Activated CD8-positive, alpha-beta memory T cell treated with anti-CD3 and anti-CD28 coated beads, Interleukin-2, amount 50 U/mL, for 4 hours (primary cell): ENCODE measurements around the gene TH.

Source experiments
- DNase-seq: peaks from one replicate; pipeline ENCODE4 v3.0.0-alpha.2; 2020

Gene TH

DNA sequence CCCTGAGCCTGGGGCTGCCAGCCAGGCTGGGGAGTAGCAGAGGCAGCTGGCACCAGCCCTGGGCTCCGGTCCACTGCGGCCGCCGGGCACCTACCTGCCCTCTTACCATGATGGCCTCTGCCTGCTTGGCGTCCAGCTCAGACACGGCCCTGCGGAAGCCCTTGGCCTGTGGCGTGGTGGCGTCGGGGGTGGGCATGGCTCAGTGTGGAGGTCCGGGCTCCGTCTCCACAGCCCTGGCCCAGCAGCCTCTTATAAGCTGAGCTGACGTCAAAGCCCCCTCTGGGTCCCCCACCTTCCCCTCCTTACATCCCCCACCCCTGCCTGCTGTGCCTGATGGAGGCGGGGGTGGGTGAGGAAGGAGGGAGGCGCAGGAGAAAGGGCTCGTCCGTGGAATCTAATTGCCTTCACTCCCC is at the start of gene TH:
Gene TH (minus strand): TSS at position 225 of the 413 bp plus-strand sequence. CDS start 29 bp downstream, at position 196.
- DNase-seq: no peak

DNA sequence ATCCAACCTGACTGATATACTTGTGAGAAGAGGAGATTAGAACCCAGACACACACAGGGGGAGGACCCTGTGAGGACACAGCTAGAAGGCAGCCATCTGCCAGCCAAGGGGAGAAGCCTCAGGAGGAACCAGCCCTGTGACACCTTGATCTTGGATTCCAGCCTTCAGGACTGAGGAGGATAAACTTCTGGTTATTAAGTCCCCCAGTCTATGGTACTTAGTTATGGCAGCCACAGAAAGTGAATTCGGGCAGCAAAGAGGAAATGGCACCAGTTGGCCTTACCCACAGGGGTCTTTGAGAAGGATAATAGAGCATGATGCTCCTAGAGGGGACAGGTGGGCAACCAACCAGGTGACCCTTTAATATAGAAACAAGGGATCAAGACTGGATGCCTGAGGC is 49.4 kb upstream of the TH start:
- no peak for DNase-seq

DNA sequence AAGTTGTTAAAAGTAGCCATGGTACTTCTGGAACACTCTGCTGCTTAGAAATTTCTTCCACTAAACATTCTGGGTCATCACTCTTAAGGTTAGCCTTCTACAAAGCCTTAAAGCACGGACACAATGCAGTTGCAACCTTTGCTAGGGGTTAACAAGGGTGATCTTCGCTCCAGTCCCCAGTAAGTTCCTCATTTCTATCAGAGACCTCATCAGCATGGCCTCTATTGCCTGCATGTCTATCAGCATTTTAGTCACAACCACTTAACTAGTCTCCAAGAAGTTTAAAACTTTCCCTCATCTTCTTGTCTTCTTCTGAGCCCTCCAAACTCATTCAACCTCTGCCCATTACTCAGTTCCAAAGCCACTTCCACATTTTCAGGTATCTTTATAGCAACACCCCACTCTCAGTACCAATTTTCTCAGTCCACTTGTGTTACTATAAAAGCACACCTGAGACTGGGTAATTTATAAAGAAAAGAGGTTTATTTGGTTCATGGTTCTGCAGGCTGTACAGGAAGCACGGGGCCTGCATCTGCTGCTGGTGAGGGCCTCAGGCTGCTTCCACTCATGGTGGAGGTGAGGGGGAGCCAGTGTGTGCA is 48.7 kb upstream of the TH start:
- no peak for DNase-seq

DNA sequence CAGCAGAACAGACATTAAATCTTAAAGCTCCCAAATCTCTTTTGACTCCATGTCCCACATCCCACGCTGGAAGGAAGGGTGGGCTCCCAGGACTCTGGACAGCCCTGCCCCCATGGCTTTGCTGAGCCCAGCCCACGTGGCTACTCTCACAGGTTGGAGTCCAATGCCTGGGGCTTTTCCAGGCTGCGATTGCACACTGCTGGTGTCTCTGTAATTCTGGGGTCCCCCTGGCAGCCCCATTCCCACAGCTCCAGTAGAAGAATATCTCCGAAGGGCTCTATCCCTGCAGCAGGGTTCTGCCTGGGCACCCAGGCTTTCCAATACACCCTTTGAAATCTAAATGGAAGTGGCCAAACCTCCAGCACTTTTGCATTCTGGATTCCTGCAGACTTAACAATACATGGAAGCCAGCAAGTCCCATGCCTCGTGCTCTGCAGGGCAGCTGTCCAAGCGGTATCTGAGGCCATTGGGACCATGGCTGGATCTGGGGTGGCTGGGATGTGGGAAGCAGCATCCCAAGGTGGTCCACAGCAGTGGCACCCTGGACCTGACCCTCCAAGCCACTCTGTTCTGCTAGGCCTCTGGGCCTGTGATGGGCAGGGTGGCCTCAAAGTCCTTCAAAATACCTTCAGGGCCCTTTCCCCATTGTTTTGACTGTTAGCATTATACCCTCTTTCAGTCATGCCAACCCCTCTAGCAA is 47.9 kb upstream of the TH start:
- DNase-seq: no peak

DNA sequence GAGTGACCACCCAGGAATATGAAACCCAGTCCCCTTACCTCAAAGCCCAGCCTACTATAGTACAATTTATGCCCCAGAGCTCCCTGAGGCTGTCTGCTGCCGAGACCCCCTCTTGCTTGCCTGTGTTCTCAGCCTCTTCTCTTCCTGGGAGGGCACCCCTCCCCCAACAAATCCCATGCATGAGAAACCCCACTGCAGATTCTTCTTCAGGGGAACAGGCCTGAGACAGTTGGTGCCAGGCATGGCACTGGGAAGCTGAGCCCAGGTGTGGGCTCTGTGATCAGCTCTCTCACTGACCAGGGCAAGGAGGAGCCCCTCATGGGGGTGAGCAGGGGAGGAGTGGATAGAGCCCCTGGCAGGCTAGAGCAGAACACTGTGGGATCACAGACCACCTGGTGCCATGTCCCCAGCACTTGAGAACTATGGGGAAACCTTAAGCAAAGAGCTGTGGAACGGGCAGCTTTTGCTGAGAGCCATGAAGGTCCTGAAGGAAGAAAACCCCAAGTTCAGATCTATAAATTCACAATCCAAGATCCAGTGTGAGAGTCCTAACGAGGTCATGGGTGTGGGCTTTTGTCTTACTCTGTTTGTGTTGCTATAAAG is 46.5 kb upstream of the TH start:
- DNase-seq: no peak

DNA sequence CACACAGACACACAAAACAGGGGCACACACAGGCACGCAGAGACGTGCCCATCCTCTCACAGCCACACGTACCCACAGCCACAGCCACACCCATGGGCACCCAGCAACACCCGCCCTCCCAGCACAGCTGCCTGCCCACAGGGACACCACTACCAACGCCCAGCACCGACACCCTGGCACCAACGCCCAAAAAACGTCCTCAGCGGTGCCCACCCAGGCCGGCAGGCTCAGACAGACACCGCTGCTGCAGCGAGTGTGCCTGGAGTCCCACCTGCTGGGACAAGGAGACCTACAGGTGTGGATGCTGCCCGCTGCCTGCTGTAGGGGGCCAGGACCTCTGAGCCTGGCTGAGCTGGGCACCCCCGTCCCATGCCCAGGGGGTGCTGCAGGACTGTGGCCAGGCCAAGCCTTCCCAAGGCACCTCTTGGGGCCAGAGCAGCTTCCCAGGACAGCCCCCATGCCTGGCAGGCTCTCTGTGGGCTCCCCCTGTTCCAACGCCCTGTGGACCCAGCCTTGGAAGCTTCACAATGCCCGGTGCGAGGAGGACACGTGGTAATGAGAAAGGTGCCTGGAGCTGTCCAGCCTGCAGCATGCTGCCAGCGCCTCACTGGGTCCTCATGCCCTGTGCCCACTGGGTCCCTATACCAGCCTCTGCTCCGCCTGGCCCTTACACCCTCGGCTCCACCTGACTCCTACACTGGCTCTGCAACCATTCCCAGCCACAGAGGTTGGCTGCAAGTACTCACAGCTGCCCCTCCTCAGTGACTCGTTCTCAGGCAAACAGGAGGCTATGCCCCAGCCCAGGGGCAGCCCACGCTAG is 45.8 kb upstream of the TH start:
- no peak for DNase-seq

DNA sequence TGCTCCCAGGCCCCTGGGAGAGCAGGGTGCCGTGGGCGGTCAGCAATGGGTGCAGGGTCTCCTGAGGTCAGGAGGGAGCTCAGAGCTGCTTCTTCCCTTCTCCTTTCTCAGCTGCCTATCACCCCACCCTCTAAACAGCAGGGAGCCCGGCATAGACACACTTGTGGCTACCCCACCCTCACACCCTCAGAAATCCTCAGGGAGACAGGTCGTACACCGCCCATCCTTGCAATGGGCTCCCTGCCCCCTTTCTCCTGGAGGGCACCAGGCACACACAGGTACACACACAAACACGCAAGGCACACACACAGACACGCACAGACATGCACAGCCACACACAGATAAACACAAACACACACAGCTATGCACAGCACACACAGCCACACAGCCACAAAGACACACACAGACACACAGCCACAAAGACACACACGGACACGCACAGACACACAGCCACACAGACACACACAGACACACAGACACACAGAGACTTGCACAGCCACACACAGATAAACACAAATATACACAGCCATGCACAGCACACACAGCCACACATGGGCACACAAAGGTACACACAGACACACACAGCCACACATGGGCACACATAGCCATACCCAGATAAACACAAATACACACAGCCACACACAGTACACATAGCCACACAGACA is 44.9 kb upstream of the TH start:
- no peak for DNase-seq

DNA sequence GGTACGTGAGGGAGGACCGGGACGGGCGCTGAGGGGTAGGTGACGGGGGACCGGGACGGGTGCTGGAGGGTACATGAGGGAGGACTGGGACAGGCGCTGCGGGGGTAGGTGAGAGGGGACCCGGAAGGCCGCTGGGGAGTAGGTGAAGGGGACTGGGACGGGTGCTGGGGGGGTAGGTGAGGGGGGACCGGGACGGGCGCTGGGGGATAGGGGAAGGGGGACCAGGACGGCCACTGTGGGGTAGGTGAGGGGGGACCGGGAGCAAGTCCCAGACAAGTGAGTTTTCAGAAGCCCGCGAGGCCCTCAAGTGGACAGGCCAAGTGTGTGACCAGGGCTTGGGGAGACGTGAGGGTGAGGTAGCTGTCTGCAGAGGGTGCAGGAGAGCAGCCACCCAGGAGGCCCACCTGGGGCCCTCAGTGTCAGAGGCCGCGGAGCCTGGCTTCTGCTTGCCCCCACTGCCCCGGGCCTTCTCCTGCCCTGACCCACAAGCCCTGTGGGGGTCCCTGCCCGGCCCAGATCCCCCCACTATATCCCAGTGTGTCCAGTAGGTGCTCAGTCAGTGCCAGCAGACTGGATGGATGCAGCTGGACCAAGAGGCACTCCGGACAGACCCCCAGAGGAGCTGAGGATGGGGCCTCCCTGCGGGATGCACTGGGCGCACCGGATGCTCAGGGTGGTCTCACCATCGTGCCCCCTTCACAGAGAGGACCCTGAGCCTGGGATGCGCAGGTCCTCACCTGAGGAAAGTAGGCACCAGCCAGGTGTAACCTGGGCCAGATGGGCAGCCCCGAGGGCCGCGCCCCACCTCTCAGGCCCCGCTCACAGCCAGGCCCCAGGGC is 44.2 kb upstream of the TH start:
- DNase-seq: no peak

DNA sequence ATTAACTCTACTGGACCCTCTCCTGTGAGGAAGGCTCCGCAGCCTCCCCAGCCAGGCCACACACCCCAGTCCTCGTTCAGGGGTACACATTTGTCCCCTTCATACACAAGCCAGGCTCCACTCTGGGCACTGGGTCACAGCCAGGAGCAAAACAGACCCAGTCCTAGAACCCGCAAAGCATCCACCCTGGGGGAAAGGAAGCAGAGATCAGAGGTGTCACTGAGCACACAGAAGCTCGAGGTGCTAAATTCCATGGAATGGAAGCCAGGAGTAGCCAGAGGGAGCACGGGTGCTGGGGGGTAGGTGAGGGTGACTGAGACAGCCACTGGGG is 43.6 kb upstream of the TH start:
- no peak for DNase-seq

DNA sequence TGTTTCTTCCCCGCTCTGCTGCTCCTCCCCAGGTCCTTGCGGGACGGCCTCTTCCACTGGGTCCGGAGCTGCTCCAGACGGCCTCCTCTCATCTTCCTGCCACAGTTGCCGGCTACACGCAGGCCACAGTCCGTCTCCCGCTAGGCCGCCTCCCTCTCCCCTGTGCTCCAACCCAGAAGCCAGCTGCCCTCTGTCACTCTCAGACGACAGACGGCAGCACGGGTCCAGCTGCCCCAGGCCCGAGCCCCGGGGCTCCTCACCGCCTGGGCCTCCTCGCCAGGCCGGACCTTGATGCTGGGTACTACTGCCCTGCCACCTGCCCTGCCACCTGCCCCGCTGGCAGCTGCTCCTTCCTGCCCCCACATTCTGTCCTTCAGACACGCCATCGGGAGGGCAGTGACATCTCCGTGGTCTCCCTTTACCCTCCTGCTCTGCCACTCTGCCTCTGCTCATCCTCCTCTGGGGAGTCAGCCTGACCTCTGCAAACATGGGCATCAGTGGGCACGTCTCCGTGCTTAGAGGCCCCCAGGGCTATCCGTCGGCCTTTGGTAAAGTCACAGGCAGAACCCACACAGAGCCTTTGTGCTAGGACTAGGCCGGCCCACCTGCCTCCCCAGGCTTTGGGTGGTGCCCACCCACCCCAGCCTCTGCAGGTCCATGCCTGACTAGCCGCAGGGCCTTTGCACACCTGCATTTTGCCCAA is 43.1 kb upstream of the TH start:
- DNase-seq: no peak

DNA sequence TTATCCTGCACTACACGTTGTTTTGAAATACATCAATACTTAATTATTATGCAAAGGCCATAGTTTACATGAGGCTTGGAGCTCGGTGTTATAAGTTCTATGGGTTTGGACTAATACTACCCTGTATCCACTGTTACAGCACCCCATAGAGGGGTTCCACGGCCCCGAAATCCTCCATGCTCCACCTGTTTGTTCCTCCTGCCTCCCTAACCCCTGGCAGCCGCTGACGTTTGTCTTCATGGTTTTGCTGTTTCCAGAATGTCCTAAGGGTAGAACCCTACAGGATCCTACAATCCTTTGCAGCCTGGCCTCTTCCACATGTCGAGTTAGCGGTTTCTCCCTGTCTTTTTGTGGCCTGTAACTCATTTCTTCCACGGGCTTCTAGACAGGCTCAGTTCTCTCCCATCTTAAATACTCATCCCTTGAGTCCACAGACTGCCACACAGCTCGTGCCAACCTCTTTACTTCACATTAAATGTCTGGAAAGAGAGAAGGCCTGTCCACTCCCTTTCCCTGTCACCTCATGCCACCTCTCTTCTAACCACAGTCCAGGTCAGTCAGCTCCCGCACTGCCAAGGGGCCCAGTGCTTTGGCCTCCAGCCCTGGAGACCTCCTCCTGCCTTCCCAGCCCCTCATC is 42.4 kb upstream of the TH start:
- DNase-seq: no peak

DNA sequence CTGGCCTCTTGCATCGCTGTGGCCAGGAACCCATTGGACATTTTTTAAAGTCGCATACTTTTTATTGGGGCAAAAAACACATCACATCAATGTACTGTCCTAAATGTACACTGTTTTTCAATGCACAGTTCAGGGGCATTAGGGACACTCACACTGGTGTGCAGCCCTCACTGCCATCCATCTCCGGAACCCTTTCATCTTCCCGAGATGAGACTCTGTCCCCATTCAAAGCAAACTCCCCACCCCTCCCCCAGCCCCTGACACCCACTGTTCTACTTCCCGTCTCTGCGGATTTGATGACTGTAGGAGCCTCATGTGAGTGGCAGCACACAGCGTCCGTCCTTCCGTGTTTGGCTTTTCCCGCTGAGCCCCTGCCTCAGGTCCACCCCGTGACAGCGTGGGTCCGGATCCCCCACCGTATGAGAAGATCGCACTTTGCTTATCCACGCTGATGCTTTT is 41.8 kb upstream of the TH start:
- DNase-seq: peak; percentile 35

DNA sequence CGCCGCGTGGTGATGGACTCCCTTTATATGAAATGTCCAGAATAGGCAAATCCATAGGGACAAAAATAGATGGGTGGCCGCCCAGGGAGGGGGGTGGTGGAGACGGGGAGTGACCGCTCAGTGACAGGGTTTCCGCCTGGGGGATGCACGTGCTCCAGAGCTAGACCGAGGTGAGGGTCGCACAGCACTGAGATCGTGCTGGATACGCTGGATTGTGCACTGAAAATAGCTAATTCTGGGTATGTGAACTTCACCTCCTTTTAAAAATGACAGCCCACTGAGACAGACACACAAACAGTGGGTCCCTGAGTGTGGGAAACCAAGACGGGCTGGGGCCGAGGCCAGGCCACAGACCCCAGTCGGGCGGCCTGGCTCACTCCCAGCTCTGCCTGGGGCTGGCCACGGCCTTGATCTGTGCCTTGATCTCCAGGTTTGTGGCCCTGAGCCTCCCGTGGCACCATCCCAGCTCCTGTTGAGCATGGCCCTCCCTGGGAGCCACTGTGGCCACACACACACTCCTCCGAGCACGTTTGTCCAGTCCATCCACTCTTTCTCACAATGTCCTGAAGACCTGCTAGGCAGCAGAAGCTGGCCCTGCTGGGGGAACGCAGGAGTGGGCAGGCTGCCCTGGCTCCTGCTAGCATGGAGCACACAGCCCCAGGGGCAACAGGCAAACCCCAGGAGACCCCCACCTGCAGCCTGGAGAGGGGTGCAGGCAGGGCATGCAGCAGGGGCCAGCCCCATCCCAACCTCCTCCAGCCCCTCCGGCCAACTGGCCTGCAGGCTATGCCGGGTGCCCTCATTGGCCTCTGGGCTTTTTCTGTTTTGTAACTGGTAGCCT is 41.0 kb upstream of the TH start:
- DNase-seq: no peak

DNA sequence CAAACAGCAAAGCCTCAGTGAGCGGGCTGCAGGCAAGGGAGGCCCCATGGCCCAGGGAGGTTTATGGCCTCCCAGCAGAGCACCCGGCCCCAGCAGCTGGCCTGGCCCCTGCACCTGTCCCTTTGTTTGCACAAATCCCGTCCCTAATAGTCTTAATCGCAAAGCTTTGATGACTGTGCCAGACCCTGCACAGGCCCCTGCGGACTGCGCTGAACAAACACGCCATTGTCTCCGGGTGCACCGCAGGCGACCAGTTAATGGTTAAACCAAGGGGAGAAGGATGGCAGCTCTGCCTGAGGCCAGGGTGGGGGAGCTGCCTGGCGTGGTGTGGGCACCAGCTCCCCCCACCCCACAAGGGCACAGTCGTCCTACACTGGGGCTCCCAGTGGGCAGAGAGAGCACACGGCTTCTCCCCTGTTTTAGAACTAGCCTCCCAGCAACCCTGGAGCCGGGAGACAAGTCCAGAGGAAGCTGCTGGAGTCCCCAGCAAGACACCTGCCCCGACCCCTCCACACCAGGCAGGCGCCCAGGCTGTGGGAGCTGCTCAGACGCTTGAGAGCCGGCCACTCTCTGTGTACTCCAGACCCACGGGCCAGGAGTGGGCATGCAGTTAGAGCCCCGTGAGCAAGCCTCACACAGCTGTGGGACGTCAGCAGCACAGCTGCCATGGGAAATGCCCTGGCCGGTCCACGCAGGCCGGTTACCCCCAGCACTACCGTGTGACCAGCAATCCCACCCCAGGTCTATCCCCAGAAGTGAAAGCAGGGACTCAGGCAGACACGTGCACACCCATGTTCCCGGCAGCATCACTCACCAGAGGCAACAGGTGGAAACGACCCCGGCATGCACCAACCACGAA is 39.7 kb upstream of the TH start:
- DNase-seq: no peak

DNA sequence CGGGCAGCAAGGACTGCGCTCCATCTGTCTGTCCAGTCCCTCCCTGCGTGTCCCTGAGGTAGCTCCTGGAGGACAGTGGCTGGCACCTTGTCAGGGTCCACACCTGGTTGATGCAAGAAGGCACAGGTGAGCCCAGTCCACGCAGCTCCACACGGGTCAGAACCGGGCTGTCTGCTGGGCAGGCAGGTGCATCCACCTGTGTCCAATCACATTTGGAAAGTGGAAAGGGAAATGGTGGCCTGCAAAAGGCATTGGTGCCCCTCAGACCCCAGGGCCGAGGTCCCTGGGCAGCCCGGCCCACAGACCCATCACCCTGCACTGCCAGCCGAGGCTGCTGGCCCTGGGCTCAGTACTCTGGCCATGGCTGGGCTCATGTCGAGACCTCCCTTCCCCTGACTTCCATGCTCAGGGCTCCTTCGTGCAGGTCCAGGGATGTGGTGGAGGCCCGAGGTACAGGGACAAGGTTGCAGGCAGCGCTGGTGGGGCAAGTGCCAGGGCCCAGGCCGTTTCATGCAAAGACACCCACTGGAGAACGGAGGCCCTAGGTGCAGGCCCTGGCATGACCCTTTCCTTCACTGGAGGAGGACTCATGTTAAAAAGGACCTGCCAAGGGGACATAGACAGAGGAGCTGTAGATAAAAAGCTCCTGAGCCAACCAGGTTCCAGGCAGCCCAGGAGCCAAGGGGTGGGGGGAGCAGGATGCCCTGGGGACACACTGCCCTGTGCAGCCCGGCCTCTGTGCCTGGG is 38.9 kb upstream of the TH start:
- no peak for DNase-seq

DNA sequence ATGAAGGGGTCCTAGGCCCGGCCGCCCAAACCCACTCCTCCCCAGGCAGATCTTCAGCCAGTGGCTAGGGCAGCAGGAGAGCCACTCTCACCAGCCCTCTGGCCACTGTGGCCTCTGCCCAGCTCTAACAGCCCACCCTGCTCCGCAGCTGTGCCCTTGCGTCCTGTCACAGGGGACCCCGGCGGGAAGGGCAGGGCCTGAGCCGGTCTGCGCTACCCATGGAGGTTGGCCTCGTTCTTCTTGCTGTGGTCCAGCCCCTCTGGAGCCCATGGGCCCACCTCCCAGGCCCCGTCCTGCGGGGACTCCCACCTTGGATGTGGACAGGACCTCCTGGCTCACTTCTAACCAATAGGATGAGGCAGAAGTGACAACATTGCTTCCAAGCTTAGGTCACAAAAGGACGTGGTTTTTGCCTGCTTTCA is 38.3 kb upstream of the TH start:
- DNase-seq: no peak

DNA sequence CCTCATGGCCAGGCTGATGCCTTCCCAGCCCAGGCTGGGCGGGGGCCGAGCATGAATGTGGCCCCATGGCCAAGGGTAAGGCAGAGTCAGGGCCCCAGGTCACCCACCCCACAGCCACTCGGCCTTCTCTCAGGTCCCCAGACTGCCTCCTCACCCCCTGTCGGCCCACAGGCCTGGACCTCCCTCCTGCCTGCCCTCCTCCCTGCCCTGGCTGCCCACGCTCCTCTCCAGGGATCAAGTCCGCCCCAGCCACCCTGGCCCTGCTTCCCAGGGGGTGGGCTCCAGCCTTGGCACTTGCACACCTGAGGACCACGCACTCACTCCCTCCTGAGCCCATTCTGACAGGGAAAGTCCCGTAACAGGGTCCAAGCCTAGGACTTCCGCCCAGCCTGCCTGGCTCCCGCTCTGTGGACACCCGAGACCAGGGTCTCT is 37.8 kb upstream of the TH start:
- no peak for DNase-seq

DNA sequence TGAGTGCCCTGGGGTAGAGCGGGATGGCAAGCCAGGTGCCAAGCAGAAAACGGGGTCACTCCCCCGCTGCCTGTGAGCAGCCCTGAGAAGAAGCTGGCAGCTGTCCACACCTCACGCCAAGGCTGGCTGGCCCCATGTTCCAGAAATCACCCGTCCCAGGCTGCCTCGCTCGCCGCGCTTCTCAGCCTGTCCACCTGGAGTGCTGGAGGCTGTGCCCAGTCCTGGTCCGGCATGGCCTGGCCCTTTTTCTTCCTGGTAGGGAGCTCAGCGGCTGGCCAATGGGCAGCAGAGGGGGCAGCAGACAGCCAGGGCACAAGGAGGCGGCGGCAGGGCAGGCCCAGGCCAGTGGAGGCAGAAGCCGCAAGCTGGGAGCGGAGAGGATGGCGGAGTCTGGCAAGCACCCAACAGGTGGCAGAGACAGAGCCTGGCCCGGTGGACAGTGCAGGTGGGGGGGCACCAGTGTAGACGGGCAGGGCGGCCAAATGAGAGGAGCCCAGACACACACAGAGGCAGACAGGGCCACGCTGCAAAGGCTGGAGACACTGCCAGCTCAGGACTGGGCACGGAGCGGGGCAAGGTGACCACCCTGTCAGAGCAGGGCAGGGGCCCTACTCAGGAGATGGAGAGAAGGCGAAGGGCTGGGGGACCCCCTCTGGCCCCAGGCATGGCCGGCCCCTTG is 37.2 kb upstream of the TH start:
- no peak for DNase-seq
